ENCODE results near the gene TMEM203. TPM values are rescaled to one million over a fixed set of nuclear protein-coding genes. Genes with fewer than 3 reads are reported as not detected.

The TMEM203 gene
- total and polyA plus RNA-seq, 2 of the 13 experiments (the other 11 are each of a cell fraction or from before 2014, with no cell fraction given) = 23.4 to 36.7 TPM

DNA sequence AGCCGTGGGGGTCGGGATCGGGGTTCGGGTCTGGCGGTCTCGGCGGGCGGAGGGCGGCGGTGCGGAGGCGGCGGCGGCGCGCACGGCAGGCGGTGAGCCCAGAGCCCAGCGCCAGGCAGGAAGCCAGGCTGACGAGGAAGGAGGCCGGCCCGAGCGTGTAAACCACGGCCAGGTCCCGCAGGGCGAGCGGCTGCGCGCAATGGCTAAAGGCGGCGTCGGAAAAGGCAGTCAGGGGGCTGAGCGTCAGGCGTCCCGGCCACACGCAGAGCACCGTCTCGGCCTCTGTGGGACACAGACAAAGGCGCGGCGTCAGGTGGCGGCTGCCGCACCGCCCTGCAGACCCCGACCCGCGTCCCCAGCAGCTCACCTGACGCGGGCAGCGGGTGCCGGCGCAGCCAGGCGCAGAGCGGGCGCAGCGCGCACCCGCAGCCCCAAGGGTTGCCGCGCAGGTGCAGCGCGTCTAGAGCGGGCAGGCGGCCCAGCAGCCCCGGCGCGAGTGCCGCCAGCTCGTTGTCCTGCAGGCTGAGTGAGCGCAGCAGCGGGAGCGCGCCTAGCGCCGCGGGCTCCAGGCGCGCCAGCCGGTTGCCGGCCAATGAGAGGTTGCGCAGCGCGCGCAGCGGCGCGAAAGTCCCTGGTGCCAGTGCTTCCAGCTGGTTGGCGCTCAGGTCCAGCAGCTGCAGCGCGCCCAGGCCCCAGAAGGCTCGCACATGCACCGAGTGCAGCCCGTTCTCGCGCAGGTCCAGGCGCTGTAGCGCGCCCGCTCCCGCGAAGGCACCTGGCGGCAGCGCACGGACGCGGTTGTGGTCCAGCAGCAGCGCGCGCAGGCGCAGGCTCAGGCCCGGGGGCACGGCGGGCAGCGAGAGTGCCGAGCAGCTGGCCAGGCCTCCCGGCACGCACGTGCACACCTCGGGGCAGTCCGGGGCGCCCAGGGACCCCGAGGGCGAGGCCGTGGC lies 36.3 kb downstream of the TMEM203 start (continued):
- TF ChIP-seq ZNF552 (CRISPR knock-in tag; IDR thresholded peaks at IDR 0.05; ENCODE audit: borderline replicate concordance) (0 out of 2 replicates have a peak, but pooled peaks have one; percentile 72), ZNF530 (CRISPR knock-in tag; IDR thresholded peaks at IDR 0.05; ENCODE audit: low read depth) (no peak), RFX1 (IDR thresholded peaks at IDR 0.05) (no peak), ZNF556 (CRISPR knock-in tag; IDR thresholded peaks at IDR 0.05; ENCODE audit: borderline replicate concordance) (no peak), NFYC (CRISPR knock-in tag; IDR thresholded peaks at IDR 0.05) (peak; percentile 26), HNF4G (IDR thresholded peaks at IDR 0.05; ENCODE audit: borderline replicate concordance, low read depth, low read length) (no peak), HNF4G (CRISPR knock-in tag; IDR thresholded peaks at IDR 0.05; ENCODE audit: borderline replicate concordance, low read depth) (no peak), MTA1 (CRISPR knock-in tag; IDR thresholded peaks at IDR 0.05; ENCODE audit: borderline replicate concordance) (peak; percentile 77; the same call in 1 of the 2 replicates), IKZF4 (CRISPR knock-in tag; IDR thresholded peaks at IDR 0.05; ENCODE audit: borderline replicate concordance, low read depth, not compliant biosample characterization) (no peak), YEATS4 (CRISPR knock-in tag; IDR thresholded peaks at IDR 0.05; ENCODE audit: borderline replicate concordance) (peak; percentile 54; the same call in 1 of the 2 replicates), MATR3 (CRISPR knock-in tag; IDR thresholded peaks at IDR 0.05) (no peak), CCDC6 (CRISPR knock-in tag; IDR thresholded peaks at IDR 0.05) (peak; percentile 42; the same call in 1 of the 2 replicates), ZNF432 (CRISPR knock-in tag; IDR thresholded peaks at IDR 0.05; ENCODE audit: borderline replicate concordance) (no peak), BCL6 (CRISPR knock-in tag; IDR thresholded peaks at IDR 0.05) (no peak), SMAD1 (CRISPR knock-in tag; IDR thresholded peaks at IDR 0.05; ENCODE audit: borderline replicate concordance, low read depth) (no peak), KLF11 (CRISPR knock-in tag; IDR thresholded peaks at IDR 0.05) (no peak), NRL (CRISPR knock-in tag; IDR thresholded peaks at IDR 0.05; ENCODE audit: borderline replicate concordance) (no peak), YY1 (IDR thresholded peaks at IDR 0.05; ENCODE audit: insufficient read depth, insufficient replicate concordance, low read depth, low read length) (no peak)
- TF ChIP-seq, protein P1, sequence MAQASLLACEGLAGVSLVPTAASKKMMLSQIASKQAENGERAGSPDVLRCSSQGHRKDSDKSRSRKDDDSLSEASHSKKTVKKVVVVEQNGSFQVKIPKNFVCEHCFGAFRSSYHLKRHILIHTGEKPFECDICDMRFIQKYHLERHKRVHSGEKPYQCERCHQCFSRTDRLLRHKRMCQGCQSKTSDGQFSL (CRISPR knock-in tag; IDR thresholded peaks at IDR 0.05) = 0 out of 2 replicates have a peak, but pooled peaks have one; percentile 38
- TF ChIP-seq, protein P2, sequence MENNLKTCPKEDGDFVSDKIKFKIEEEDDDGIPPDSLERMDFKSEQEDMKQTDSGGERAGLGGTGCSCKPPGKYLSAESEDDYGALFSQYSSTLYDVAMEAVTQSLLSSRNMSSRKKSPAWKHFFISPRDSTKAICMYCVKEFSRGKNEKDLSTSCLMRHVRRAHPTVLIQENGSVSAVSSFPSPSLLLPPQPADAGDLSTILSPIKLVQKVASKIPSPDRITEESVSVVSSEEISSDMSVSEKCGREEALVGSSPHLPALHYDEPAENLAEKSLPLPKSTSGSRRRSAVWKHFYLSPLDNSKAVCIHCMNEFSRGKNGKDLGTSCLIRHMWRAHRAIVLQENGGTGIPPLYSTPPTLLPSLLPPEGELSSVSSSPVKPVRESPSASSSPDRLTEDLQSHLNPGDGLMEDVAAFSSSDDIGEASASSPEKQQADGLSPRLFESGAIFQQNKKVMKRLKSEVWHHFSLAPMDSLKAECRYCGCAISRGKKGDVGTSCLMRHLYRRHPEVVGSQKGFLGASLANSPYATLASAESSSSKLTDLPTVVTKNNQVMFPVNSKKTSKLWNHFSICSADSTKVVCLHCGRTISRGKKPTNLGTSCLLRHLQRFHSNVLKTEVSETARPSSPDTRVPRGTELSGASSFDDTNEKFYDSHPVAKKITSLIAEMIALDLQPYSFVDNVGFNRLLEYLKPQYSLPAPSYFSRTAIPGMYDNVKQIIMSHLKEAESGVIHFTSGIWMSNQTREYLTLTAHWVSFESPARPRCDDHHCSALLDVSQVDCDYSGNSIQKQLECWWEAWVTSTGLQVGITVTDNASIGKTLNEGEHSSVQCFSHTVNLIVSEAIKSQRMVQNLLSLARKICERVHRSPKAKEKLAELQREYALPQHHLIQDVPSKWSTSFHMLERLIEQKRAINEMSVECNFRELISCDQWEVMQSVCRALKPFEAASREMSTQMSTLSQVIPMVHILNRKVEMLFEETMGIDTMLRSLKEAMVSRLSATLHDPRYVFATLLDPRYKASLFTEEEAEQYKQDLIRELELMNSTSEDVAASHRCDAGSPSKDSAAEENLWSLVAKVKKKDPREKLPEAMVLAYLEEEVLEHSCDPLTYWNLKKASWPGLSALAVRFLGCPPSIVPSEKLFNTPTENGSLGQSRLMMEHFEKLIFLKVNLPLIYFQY (CRISPR knock-in tag; IDR thresholded peaks at IDR 0.05; ENCODE audit: borderline replicate concordance) = no peak
- TF ChIP-seq, protein P3, sequence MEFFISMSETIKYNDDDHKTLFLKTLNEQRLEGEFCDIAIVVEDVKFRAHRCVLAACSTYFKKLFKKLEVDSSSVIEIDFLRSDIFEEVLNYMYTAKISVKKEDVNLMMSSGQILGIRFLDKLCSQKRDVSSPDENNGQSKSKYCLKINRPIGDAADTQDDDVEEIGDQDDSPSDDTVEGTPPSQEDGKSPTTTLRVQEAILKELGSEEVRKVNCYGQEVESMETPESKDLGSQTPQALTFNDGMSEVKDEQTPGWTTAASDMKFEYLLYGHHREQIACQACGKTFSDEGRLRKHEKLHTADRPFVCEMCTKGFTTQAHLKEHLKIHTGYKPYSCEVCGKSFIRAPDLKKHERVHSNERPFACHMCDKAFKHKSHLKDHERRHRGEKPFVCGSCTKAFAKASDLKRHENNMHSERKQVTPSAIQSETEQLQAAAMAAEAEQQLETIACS (CRISPR knock-in tag; IDR thresholded peaks at IDR 0.05) = peak; percentile 90
- TF ChIP-seq, protein P4, sequence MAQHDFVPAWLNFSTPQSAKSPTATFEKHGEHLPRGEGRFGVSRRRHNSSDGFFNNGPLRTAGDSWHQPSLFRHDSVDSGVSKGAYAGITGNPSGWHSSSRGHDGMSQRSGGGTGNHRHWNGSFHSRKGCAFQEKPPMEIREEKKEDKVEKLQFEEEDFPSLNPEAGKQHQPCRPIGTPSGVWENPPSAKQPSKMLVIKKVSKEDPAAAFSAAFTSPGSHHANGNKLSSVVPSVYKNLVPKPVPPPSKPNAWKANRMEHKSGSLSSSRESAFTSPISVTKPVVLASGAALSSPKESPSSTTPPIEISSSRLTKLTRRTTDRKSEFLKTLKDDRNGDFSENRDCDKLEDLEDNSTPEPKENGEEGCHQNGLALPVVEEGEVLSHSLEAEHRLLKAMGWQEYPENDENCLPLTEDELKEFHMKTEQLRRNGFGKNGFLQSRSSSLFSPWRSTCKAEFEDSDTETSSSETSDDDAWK (CRISPR knock-in tag; IDR thresholded peaks at IDR 0.05) = no peak
